GM12892 (cell line): Measurements from ENCODE around the gene INF2.

Source experiments
- POLR2A ChIP-seq: IDR thresholded peaks from 2 replicates; pipeline ENCODE4 v1.6.1; 2011; ENCODE audit warnings: low read depth, low read length, control low read depth
- POLR2AphosphoS5 ChIP-seq: IDR thresholded peaks from 2 replicates; pipeline ENCODE4 v1.6.1; 2011; ENCODE audit warnings: low read depth, low read length, control low read depth

- TF ChIP-seq POLR2A (no peak), POLR2AphosphoS5 (no peak)
Observed at GRCh38 chr14:104767634-104767918, 78.2 kb downstream of the INF2 start.
